ENCODE data around the gene EID1. TPM values are rescaled to one million over a fixed set of nuclear protein-coding genes. Genes with fewer than 3 reads are reported as not detected.

The EID1 gene
- total and polyA plus RNA-seq, 9 of the 15 experiments (the other 6 are each of a cell fraction or from before 2014, with no cell fraction given): 46.5 to 211 (median 143) TPM

DNA sequence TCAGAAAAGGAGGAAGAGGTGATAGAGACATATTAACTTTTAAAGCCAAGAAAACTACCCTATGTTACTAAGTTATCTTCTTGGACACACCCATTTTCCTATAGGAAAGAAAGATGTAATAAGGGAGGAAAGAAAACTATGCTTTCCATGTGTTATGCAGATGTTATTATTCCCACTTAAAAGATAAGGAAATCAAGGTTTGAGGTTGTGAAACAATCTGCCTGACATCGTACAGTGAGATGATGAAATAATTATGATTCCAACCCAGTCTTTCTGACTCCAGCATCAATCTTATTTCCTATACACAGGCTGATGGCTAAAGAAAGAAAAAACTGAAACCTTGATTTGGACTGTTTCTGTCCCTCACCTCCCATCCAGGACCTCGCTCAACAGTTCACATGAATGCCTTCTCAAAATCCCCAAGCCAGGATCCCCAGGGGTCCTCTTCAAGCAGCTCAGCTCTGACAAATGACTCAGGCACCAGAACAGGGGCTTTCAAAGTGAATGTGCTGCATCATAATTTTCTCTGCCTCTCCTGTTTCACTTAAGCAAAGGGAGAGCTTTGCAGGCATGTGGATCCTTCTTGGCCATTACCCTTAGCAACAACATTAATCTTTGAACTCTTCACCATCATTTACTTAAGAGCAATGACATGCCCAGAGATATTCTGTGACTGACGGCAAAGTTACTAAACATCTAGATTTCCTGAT lies 12.4 kb upstream of the EID1 start:
- no peak for TF ChIP-seq PHF20 (IDR thresholded peaks at IDR 0.05; ENCODE audit: partially characterized antibody)
- no peak for TF ChIP-seq CEBPG (CRISPR knock-in tag; IDR thresholded peaks at IDR 0.05)
- peak; percentile 33 to 70; a peak in 3 of 4 replicates for TF ChIP-seq CEBPG (tag; conservative IDR thresholded peaks at IDR 0.05 in 1 of 2, IDR thresholded peaks at IDR 0.05 in 1 of 2)
- TF ChIP-seq, protein P1, sequence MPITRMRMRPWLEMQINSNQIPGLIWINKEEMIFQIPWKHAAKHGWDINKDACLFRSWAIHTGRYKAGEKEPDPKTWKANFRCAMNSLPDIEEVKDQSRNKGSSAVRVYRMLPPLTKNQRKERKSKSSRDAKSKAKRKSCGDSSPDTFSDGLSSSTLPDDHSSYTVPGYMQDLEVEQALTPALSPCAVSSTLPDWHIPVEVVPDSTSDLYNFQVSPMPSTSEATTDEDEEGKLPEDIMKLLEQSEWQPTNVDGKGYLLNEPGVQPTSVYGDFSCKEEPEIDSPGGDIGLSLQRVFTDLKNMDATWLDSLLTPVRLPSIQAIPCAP (CRISPR knock-in tag; IDR thresholded peaks at IDR 0.05; ENCODE audit: borderline replicate concordance): no peak
- TF ChIP-seq, protein P2, sequence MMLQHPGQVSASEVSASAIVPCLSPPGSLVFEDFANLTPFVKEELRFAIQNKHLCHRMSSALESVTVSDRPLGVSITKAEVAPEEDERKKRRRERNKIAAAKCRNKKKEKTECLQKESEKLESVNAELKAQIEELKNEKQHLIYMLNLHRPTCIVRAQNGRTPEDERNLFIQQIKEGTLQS (IDR thresholded peaks at IDR 0.05): peak; percentile 41
- TF ChIP-seq, protein P2 (CRISPR knock-in tag; conservative IDR thresholded peaks at IDR 0.05): no peak
- peak; percentile 66 for TF ChIP-seq CEBPB (tag; IDR thresholded peaks at IDR 0.05)
- Histone ChIP-seq H3K27me3 (ENCODE audit: control insufficient read depth in 2 of 2, insufficient read depth in 2 of 2, low read length in 2 of 2) (no peaks in the 10 kb centered on the region), H3K9me3 (replicated peaks; ENCODE audit: control insufficient read depth, insufficient read depth, low read depth, low read length) (no peaks in the 10 kb centered on the region), H3K4me2 (ENCODE audit: insufficient read depth, low read length) (no peak overlapping the region), H3K4me1 (replicated peaks in 1 of 2; ENCODE audit: control insufficient read depth in 2 of 2, insufficient read depth in 2 of 2, low read length in 2 of 2) (no peaks in the 10 kb centered on the region), H3K27ac (ENCODE audit: extremely low read depth, low read depth, low read length) (no peak overlapping the region), H2AFZ (ENCODE audit: low read depth, low read length) (no peak overlapping the region), H3K9me1 (ENCODE audit: control insufficient read depth, insufficient read depth, low read length) (no peaks in the 10 kb centered on the region), H3K36me3 (ENCODE audit: control insufficient read depth, insufficient read depth, low read length) (no peaks in the 10 kb centered on the region), H4K20me1 (replicated peaks; ENCODE audit: control insufficient read depth, insufficient read depth, low read length) (no peaks in the 10 kb centered on the region), H3K9ac (ENCODE audit: insufficient read depth in 1 of 2, low read depth in 2 of 2, low read length in 2 of 2) (no peak overlapping the region), H3K79me2 (ENCODE audit: control insufficient read depth, insufficient read depth, low read length) (no peaks in the 10 kb centered on the region), H3K4me3 (no peak overlapping the region)
- WGBS (ENCODE audit: insufficient coverage, low coverage, missing lambda C conversion rate): 10% methylated on average over 3 of the region's 3 CpGs
- in situ Hi-C loops (cut with MboI): loop anchor here (5.0 to 10.0 kb wide), 2 partner anchors 97 to 359 kb away; partner anchors contain the start of gene SHC4
- POLR2A ChIA-PET: no interaction called here
- CTCF ChIA-PET (ENCODE audit: low intra/inter-chr PET ratio): no interaction called here
- no peak for FAIRE-seq
- BruUV-seq (replicated peaks): no TSS peak
- intact Hi-C loops (cut with micrococcal nuclease): no loop called here
- DNase-seq (ENCODE audit: extremely low read depth in 1 of 4, low spot score in 3 of 4): no peak
- no peak for ATAC-seq
